Stimulated activated naive CD4-positive, alpha-beta T cell treated with Interleukin-2 at 50 U/mL for 16 hours (primary cell): Measurements from ENCODE around the gene GINS2.

Experiments
- DNase-seq: peaks from one replicate; lab custom pipeline; 2025; lab: John Stamatoyannopoulos, UW

GINS2 gene

DNA sequence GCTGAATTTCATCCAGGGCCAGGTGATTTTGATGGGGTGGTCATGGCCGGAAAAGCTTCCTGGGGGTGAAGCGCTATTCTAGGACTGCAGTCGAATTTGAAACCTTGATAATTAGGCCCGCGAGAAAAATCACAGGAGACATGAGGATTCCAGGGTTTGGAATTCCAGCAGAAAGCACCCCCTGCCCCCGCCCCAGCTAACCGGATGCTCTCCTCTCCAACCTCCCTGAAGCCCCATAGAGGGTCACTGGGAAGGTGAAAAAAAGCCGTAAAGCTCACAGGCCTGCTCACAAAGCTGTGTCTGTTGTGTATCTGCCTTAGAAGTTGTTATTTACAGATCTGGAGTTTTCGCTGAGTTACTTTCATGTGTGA, 1.2 kb upstream of the GINS2 start:
- DNase-seq, result no peak

DNA sequence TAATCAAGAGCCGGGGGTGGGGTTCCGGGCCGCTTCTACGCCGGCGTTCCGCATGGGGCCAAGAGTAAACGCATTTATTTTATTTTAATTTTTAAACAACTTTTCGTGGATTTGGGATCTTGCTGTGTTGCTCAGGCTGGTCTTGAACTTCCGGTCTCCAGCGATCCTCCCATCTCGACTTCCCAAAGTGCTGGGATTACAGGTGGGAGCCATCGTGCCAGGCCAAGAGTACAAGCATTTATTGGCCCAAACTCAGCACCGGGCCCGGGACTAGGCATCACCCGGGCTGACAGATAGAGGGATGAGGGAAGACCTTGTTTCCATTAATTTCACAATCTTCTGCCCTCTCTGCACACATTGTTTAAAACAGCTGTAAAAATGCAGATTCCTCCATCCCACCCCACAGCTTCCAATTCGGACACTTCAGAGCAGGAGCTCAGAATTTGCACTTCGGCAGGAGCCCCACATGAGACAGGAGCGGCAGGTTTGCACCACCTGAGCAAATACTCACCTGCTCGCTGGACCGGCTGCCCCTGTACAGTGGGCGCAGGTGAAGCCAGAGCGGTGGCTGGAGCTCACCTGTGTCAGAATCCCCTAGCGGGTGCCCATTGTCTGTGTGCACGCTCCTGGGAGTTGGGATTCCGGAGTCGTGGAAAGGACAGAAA, 663 bp upstream of the GINS2 start:
- DNase-seq, result no peak

GRCh38 chr16:85687651-85688471, 893 bp downstream of the GINS2 start:
- no peak for DNase-seq

DNA sequence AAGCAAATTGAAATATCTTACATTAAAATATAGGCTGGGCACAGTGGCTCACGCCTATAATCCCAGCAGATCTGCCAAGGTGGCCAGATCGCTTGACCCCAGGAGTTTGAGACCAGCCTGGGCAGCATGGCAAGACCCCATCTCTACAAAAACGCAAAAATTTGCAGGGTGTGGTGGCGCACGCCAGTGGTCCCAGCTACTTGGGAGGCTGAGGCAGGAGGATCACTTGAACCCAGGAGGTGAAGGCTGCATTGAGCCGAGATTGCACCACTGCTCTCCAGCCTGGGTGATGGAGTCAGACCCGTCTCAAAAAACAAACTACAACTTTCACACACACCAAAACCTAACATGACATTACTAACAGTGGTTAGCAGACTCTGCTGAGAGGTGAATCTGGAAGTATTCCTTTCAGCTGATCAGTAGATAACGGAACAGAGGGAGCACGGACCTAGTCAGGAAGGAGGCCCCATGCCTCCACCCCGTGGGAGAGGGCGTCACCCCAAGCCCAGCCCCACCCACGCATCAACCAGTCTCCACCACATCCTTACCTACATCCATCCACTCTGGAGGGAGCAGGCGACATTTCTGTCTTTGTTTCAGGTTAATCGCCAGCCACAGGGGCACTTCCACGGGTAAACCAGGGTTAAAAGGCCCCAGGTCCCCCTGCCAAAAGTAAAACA, 1.7 kb downstream of the GINS2 start:
- no peak for DNase-seq

- DNase-seq, result no peak
Measured at GRCh38 chr16:85685251-85685650, 3.5 kb downstream of the GINS2 start.

DNA sequence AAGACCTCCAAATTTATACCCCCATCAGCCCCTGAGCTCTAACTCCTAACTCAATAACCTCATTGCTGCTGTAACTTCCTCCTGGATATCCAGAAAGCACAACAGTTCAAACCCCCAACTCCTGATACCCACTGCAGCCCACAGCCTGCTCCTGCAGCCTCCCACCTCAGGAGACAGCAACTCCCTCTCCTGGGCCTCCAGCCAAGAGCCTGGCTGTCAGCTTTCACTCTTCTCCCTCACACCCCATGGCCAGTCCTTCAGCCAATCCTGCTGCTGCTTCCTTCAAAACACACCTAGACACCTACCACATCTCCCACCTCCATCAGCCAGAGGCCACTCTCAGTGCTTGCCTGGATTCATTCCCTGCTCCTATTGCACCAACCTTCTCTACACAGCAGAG, 5.4 kb downstream of the GINS2 start:
- no peak for DNase-seq

GRCh38 chr16:85682516-85682915, 6.2 kb downstream of the GINS2 start:
- no peak for DNase-seq

- DNase-seq, result no peak
Measured at GRCh38 chr16:85681255-85681654, 7.5 kb downstream of the GINS2 start.

GRCh38 chr16:85680352-85680944, 8.3 kb downstream of the GINS2 start:
- DNase-seq, result no peak

DNA sequence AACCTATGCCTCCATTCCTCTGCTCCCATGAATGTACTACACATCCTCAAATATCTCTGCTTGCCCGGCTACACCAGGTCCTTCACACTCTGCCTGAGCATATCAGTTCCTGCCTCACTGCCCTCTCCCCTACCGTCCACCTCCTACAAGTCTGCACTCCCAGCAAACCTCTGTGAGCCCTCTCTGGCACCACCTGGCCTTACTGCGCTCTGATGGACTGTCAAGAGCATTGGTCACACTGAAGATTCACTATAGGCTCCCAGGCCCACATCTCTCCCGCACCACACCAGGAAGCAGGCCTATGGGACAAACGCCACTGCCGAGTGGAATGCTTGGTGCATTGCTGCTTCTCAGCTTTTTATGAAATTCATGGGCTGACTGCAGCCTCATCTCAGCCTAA, 8.9 kb downstream of the GINS2 start:
- DNase-seq, result no peak

DNA sequence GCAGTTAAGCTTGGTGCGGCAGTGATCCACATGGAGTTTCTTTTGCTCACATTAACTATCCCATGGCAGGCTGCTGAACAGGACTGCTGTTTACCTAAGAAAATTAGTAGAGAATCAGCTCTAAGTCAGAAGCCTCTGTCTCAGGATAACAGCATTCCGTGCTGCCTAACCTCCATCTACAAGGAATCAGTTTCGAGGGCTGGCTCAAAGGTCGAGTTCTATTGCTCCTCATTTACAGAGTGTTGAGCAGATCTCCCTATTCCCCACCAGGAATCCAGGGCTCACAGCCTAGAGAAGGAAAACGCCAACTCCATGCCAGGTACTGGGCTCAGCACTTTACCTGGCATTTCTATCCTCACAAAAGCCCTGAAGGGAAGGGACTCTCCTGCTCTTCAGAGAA, 9.9 kb downstream of the GINS2 start:
- DNase-seq, result no peak

GRCh38 chr16:85678016-85678415, 10.7 kb downstream of the GINS2 start:
- DNase-seq, result no peak

- DNase-seq, result no peak
Measured at GRCh38 chr16:85677383-85677967, 11.3 kb downstream of the GINS2 start.

GRCh38 chr16:85676466-85676865, 12.3 kb downstream of the GINS2 start:
- no peak for DNase-seq

DNA sequence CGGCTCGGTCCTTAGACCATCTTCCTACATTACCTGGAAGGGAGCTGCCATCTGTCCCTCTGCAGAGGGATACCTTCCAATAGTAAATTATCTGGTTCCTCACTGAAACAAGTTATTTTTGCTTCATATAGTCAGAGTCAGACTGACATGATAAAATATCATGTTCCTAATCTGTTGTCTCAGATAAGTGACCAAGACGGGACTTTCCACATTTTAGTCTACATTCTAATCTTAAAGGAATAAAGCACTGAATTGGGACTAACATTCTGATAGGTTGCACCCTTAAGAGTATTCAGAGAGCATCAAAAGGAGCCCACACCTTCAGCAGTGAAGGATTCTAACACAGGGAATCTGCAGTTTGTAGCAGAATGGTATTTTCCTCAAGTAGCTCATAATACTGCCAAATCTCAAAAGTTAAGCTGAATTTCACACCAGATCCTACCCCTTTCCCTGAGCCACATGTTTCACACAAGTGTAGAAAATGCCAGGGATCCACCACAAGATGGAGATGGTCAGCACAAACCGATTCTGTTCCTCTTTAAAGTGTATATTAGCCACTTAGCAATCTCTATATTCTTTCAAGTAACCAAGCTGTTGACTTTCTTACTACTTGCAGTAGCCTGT, 13.4 kb downstream of the GINS2 start:
- no peak for DNase-seq

DNA sequence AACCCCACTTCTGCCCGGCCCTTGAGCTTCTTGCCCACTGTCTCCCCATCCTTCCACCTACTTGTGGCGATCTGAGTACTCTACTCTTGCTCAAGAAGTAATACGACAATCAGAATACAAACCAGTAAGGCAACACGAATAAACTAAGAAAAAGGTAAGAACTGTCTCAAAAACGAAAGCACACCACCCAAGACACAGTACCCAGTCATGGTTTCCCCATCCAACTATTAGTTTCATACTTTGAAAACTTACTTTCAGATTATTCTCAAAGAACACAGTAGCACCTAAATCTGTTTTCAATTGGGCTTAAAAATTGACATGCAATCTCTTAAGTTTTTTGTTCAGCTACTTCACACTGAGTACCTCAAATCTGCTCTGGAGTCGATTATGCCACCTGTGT, 13.9 kb downstream of the GINS2 start:
- no peak for DNase-seq

DNA sequence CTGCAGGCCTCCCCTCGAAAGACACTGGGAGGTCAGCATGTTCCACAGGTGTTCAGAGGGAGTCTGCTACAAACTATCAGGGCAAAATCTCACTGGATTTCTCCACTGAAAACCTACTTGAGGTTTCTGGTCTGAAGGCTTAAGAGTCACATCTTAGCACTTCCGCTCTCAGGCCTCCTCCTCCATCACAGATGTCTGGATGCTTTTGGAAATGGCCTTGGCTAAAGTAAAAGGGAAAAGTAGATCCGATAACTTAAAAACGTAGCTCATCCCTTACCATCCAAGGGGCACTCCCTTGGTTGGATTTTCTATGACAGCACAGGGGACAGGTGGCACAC, 14.4 kb downstream of the GINS2 start:
- no peak for DNase-seq

- no peak for DNase-seq
Measured at GRCh38 chr16:85673529-85674417, 15.0 kb downstream of the GINS2 start.

- no peak for DNase-seq
Measured at GRCh38 chr16:85670840-85671239, 17.9 kb downstream of the GINS2 start.

GRCh38 chr16:85668676-85669424, 19.9 kb downstream of the GINS2 start:
- no peak for DNase-seq
